Right lobe of liver (tissue), 6 donors: ENCODE results near the gene DBX2. TPM values are rescaled to one million over a fixed set of nuclear protein-coding genes. Genes with fewer than 3 reads are reported as not detected.
"Not testable (repeated sequence)": the region's sequence is repeated elsewhere in the genome, so short reads cannot be mapped to it uniquely, and the experiment has no call there.

Experiments
- ATAC-seq, 4 donors: fragments of 200-7000 bp; cut with Tn5 transposase; one replicate each; pipeline ENCODE4 v1.9.1; 2020; ENCODE audit warnings: mild to moderate bottlenecking in 4 of 4, moderate library complexity in 4 of 4
- DNase-seq, 3 donors: peaks; one replicate each; pipeline ENCODE4 v3.0.0-alpha.2; 2020
- H3K27ac ChIP-seq, 3 donors: fragments of 200-600 bp; one replicate each; pipeline ENCODE4 v1.8.0; 2022
- H3K27me3 ChIP-seq, 2 donors: fragments of 200-600 bp; one replicate each; pipeline ENCODE4 v1.8.0; 2022
- H3K36me3 ChIP-seq, 4 donors: fragments of 200-600 bp; sonication (generic) in 1 of 4; one replicate each; pipeline versions ENCODE4 v1.5.1 to v1.8.0; 2017 to 2022; ENCODE audit warnings: control low read depth in 1 of 4
- H3K4me1 ChIP-seq, 4 donors: fragments of 200-600 bp; sonication (generic) in 1 of 4; one replicate each; pipeline versions ENCODE4 v1.5.1 to v1.8.0; 2017 to 2022; ENCODE audit warnings: control low read depth in 1 of 4
- H3K4me3 ChIP-seq, 3 donors: fragments of 200-600 bp; one replicate each; pipeline ENCODE4 v1.8.0; 2022
- H3K9me3 ChIP-seq, 4 donors: fragments of 200-600 bp; sonication (generic) in 1 of 4; one replicate each; pipeline versions ENCODE4 v1.5.1 to v1.8.0; 2017 to 2022; ENCODE audit warnings: control low read depth in 1 of 4
- POLR2A ChIP-seq: fragments of 450-650 bp; IDR thresholded peaks from one replicate; pipeline ENCODE4 v1.6.1; 2017; ENCODE audit warnings: antibody characterized with exemption, mild to moderate bottlenecking
- whole genome bisulfite sequencing: methylation state at CpG from one replicate; pipeline ENCODE4 v1.1.6; 2018; ENCODE audit warnings: low coverage, low lambda C conversion rate; ENCODE audit not compliant: insufficient coverage; ENCODE audit errors: missing lambda C conversion rate; 5-methylcytosine and 5-hydroxymethylcytosine counted together
- intact Hi-C, 2 donors: fragments of 100-400 bp; cut with DNase I; formaldehyde crosslinking; loops; one replicate each; pipeline versions ENCODE4 v1.11.2 to v1.14.1; 2022
- long read RNA-seq: library from polyadenylated mRNA; unstranded; transcript quantifications from one replicate; pipeline ENCODE4 v2.0.0, GENCODE V29; 2019
- total RNA-seq, 6 experiments: library from RNA; depleted of rRNA in 2 of 6; stranded (reverse); fragments of >200 nt in 2 of 6; fragmentation: NEBNext Ultra II Directional in 3 of 6; extraction: Animal tissue kit (Norgen Biotek cat#: 25700) in 3 of 6; gene quantifications; one replicate each; pipeline versions ENCODE4 v1.1.0 to v1.2.4, GENCODE V29; 2016 to 2023
- TF ChIP-seq, protein P1 (sequence below), 4 donors: fragments of 200-600 bp in 3 of 4; fragments of 450-650 bp in 1 of 4; IDR thresholded peaks; one replicate each; pipeline versions ENCODE4 v1.5.1 to v1.8.0; 2016 to 2022; ENCODE audit warnings: antibody characterized with exemption in 4 of 4, mild to moderate bottlenecking in 2 of 4
- donor health status: DM: no; HTN: yes; CAD: no.
- donor health status: DM: no; HTN: no; CAD: no.
- donor health status: DM: no; HTN: no; CAD: no.
- donor health status: DM: no; HTN: yes; CAD: no.
- donor health status: DM: no; HTN: yes; CAD: no.

DBX2 gene
- total RNA-seq, result not detected
- long read RNA-seq, result 0 reads

GRCh38 chr12:45050751-45051571, at the start of gene DBX2:
DBX2 (minus strand) TSS chr12:45051099; CDS start chr12:45050927, 172 bp downstream.
- Histone ChIP-seq H3K9me3 (no peaks in the 10 kb centered on the region), H3K4me1 (peaks cover 0 to 9% (median 0%) of the 10 kb centered on the region in 4 donors), H3K36me3 (no peaks in the 10 kb centered on the region), H3K4me3 (peak within 1 kb of the TSS in 1 of 3 donors; percentile 10), H3K27me3 (peaks cover 0 to 15% of the 10 kb centered on the region in 2 donors), H3K27ac (no peak within 1 kb of the TSS)
- WGBS, result 1% methylated on average over 30 of the region's 77 CpGs
- intact Hi-C loops, result no loop called here
- DNase-seq, result no peak
- ATAC-seq, result no peak
- TF ChIP-seq, protein P1, sequence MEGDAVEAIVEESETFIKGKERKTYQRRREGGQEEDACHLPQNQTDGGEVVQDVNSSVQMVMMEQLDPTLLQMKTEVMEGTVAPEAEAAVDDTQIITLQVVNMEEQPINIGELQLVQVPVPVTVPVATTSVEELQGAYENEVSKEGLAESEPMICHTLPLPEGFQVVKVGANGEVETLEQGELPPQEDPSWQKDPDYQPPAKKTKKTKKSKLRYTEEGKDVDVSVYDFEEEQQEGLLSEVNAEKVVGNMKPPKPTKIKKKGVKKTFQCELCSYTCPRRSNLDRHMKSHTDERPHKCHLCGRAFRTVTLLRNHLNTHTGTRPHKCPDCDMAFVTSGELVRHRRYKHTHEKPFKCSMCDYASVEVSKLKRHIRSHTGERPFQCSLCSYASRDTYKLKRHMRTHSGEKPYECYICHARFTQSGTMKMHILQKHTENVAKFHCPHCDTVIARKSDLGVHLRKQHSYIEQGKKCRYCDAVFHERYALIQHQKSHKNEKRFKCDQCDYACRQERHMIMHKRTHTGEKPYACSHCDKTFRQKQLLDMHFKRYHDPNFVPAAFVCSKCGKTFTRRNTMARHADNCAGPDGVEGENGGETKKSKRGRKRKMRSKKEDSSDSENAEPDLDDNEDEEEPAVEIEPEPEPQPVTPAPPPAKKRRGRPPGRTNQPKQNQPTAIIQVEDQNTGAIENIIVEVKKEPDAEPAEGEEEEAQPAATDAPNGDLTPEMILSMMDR (IDR thresholded peaks at IDR 0.05), result no peak
- no peak for TF ChIP-seq POLR2A

GRCh38 chr12:45098766-45099165, 47.9 kb upstream of the DBX2 start:
- no peak for TF ChIP-seq POLR2A
- TF ChIP-seq, protein P1 (IDR thresholded peaks at IDR 0.05), result no peak
- intact Hi-C loops, result no loop called here

GRCh38 chr12:45095417-45095816, 44.5 kb upstream of the DBX2 start:
- WGBS, result 74% methylated on average over 3 of the region's 3 CpGs
- H3K4me1 ChIP-seq, intact Hi-C loops, H3K27me3 ChIP-seq, H3K36me3 ChIP-seq, DNase-seq, H3K4me3 ChIP-seq, H3K27ac ChIP-seq, H3K9me3 ChIP-seq, ATAC-seq: not testable (repeated sequence)

More at GRCh38 chr12:45098766-45099165, 47.9 kb upstream of the DBX2 start:
- Histone ChIP-seq H3K27ac (no peak overlapping the region), H3K4me3 (no peak overlapping the region), H3K4me1 (no peaks in the 10 kb centered on the region), H3K9me3 (no peaks in the 10 kb centered on the region), H3K36me3 (no peaks in the 10 kb centered on the region), H3K27me3 (no peaks in the 10 kb centered on the region)
- DNase-seq (no peak), ATAC-seq (no peak)
- 75% methylated on average over 2 of the region's 2 CpGs for WGBS

DNA sequence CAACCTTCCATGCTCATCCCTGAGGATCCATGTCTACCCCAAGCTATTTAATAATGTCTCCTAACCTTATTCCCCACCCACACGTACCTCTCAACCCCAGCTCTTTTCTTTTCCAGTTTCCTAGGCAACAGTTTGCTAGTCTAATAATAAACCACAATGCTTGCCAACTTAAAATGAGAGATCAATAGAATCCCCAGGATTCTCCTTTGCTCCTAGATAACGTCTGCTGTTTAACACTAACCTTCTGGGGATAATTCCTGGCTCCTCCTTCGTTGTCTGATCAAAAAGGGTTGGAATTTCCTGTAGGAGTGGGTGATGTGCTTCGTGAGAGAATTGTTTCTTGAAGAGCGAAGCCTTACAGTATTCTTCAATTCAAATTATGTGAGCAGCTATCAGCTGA, 42.2 kb upstream of the DBX2 start:
- no peaks in the 10 kb centered on the region for H3K9me3 ChIP-seq
- DNase-seq (no peak), ATAC-seq (no peak)
- intact Hi-C loops, result no loop called here
- H3K36me3 ChIP-seq, result no peaks in the 10 kb centered on the region
- no peaks in the 10 kb centered on the region for H3K27me3 ChIP-seq
- WGBS, result 30% methylated on average over 5 of the region's 5 CpGs
- no peak overlapping the region for H3K4me3 ChIP-seq
- no peaks in the 10 kb centered on the region for H3K4me1 ChIP-seq
- no peak overlapping the region for H3K27ac ChIP-seq
- TF ChIP-seq, protein P1 (IDR thresholded peaks at IDR 0.05), result no peak
- TF ChIP-seq POLR2A, result no peak

DNA sequence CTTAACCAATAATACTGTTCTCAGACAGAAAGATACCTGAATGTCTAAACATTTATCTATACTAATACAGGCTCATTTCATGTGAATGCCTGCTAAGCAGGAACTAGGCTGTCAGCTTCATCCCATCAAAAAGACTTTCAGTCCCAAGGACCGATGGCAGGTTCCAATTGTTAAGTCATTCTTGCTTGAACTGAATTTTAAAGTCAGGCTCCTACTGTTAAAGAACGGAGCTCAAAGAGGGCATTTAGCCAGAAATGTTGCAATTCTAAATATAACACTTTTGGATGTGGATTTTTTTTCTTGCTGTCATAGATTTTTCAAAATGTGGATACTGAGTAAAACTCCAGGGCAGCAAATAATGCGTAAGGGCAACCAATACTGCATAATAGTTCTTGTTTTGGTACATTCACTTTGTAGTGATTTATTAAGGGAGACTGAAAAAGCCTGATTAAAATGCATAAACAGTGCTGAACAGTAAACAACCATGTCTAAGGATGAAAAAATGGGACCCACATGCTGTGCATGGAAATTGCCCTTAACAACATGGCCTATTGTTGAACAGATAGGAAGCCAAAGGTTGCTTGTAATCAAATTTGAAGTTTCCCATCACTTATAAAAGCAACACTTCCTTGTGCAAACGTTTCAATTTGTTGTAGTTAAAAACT, 38.6 kb upstream of the DBX2 start:
- Histone ChIP-seq H3K9me3 (no peaks in the 10 kb centered on the region), H3K27ac (no peak overlapping the region), H3K4me3 (no peak overlapping the region), H3K4me1 (no peaks in the 10 kb centered on the region), H3K27me3 (no peaks in the 10 kb centered on the region), H3K36me3 (no peaks in the 10 kb centered on the region)
- TF ChIP-seq, protein P1 (IDR thresholded peaks at IDR 0.05), result no peak
- no peak for TF ChIP-seq POLR2A
- intact Hi-C loops, result no loop called here
- DNase-seq (no peak), ATAC-seq (no peak)
- 33% methylated on average over 4 of the region's 4 CpGs for WGBS
